Breast epithelium (tissue), 3 donors: ENCODE results near the gene MRGPRD.

ENCODE experiments used
- CTCF ChIP-seq, 3 donors: fragments of 450-650 bp; IDR thresholded peaks; one replicate each; pipeline ENCODE4 v1.5.1; 2016 to 2017; ENCODE audit warnings: antibody characterized with exemption in 3 of 3, mild to moderate bottlenecking in 3 of 3, moderate library complexity in 3 of 3
- POLR2A ChIP-seq: fragments of 450-650 bp; IDR thresholded peaks from one replicate; pipeline ENCODE4 v1.6.1; 2016; ENCODE audit warnings: antibody characterized with exemption, mild to moderate bottlenecking, moderate library complexity
- POLR2AphosphoS5 ChIP-seq, 3 donors: sonication (generic); formaldehyde crosslinking; IDR thresholded peaks; one replicate each; pipeline ENCODE4 v1.6.1; 2017; ENCODE audit warnings: antibody characterized with exemption in 3 of 3

GRCh38 chr11:68978626-68978930 is 2.2 kb downstream of the MRGPRD start:
- no peak for TF ChIP-seq CTCF (IDR thresholded peaks at IDR 0.05)
- no peak for TF ChIP-seq POLR2AphosphoS5 (IDR thresholded peaks at IDR 0.05)
- no peak for TF ChIP-seq POLR2A
